B cell (primary cell): ENCODE measurements around the gene CAMTA1. TPM values are rescaled to one million over a fixed set of nuclear protein-coding genes. Genes with fewer than 3 reads are reported as not detected.

Source experiments
- ATAC-seq: fragments of 200-7000 bp; cut with Tn5 transposase; one replicate; pipeline ENCODE4 v1.10.0; 2021; ENCODE audit warnings: low read depth, mild to moderate bottlenecking, moderate number of reproducible peaks, moderate library complexity
- CTCF ChIA-PET: fragments of 350-600 bp; sonication (Branson Sonifier 250); formaldehyde crosslinking; loops from one replicate; lab custom pipeline; 2021; ENCODE audit warnings: antibody characterized with exemption, inconsistent platforms; lab: Charles Lee
- POLR2A ChIA-PET: fragments of 350-600 bp; sonication (Branson Sonifier 250); formaldehyde crosslinking; loops from one replicate; lab custom pipeline; 2021; ENCODE audit warnings: antibody characterized with exemption; lab: Charles Lee
- DNase-seq: peaks from one replicate; pipeline ENCODE4 v3.0.0; 2013
- H2AFZ ChIP-seq: 2 replicates; pipeline ENCODE4 v1.6.1; 2012; ENCODE audit warnings: mild to moderate bottlenecking, low read depth, low read length; ENCODE audit not compliant: insufficient read depth, poor library complexity, severe bottlenecking
- H3K27ac ChIP-seq, 2 donors: 1 replicate in 1 of 2; 2 replicates in 1 of 2; pipeline ENCODE4 v1.5.1; 2012 to 2013; ENCODE audit warnings: low read length in 2 of 2, mild to moderate bottlenecking in 2 of 2, moderate library complexity in 1 of 2
- H3K27me3 ChIP-seq, 4 experiments: fragments of 200-600 bp in 1 of 4; sonication (generic) in 1 of 4; replicated peaks in 1 of 4; 1 replicate in 2 of 4; 2 replicates in 2 of 4; pipeline versions ENCODE4 v1.6.1 to v1.7.0; 2013 to 2016; ENCODE audit warnings: low read length in 3 of 4, mild to moderate bottlenecking in 2 of 4, mixed read lengths in 1 of 4, moderate library complexity in 1 of 4; ENCODE audit not compliant: insufficient read depth in 4 of 4, control insufficient read depth in 3 of 4; ENCODE audit errors: control extremely low read depth in 1 of 4
- H3K36me3 ChIP-seq, 2 experiments: replicated peaks in 1 of 2; 1 replicate in 1 of 2; 2 replicates in 1 of 2; pipeline versions ENCODE4 v1.6.1 to v1.7.1; 2013; ENCODE audit warnings: low read length in 1 of 2; ENCODE audit not compliant: insufficient read depth in 2 of 2, control insufficient read depth in 1 of 2; ENCODE audit errors: control extremely low read depth in 1 of 2, extremely low read depth in 1 of 2
- H3K4me1 ChIP-seq, 2 donors: fragments of 200-600 bp in 1 of 2; sonication (generic) in 1 of 2; 1 replicate in 1 of 2; 2 replicates in 1 of 2; pipeline versions ENCODE4 v1.5.1 to v1.6.1; 2013 to 2017; ENCODE audit warnings: low read length in 2 of 2; ENCODE audit not compliant: control insufficient read depth in 2 of 2, insufficient read depth in 2 of 2
- H3K4me2 ChIP-seq: replicated peaks from 2 replicates; pipeline ENCODE3; 2012; ENCODE audit warnings: mild to moderate bottlenecking, low read depth, low read length; ENCODE audit not compliant: poor library complexity, severe bottlenecking
- H3K4me3 ChIP-seq, 5 experiments: fragments of 200-600 bp in 1 of 5; sonication (generic) in 1 of 5; 1 replicate in 3 of 5; 2 replicates in 2 of 5; pipeline versions ENCODE4 v1.5.1 to v1.7.0; 2011 to 2016; ENCODE audit warnings: low read length in 4 of 5, mild to moderate bottlenecking in 4 of 5, low read depth in 2 of 5, control low read depth in 1 of 5, moderate library complexity in 1 of 5; ENCODE audit not compliant: insufficient read depth in 1 of 5; ENCODE audit errors: control extremely low read depth in 1 of 5, extremely low read depth in 1 of 5
- H3K79me2 ChIP-seq: fragments of 200-600 bp; sonication (generic); one replicate; pipeline ENCODE4 v1.6.0; 2016; ENCODE audit warnings: low read length; ENCODE audit not compliant: control insufficient read depth, insufficient read depth
- H3K9ac ChIP-seq: fragments of 200-600 bp; sonication (generic); 2 replicates; pipeline ENCODE4 v1.6.1; 2017; ENCODE audit warnings: mild to moderate bottlenecking, low read length, moderate library complexity
- H3K9me3 ChIP-seq, 3 donors: one replicate each; pipeline versions ENCODE4 v1.6.1 to v1.7.1; 2013; ENCODE audit warnings: low read length in 2 of 3; ENCODE audit not compliant: control insufficient read depth in 2 of 3, insufficient read depth in 1 of 3; ENCODE audit errors: control extremely low read depth in 1 of 3
- H4K20me1 ChIP-seq: 2 replicates; pipeline ENCODE4 v1.6.0; 2012; ENCODE audit warnings: mild to moderate bottlenecking, low read length; ENCODE audit not compliant: insufficient read depth, control insufficient read depth, poor library complexity, severe bottlenecking
- H3K27ac Mint-ChIP-seq: one replicate; pipeline ENCODE4 v1.8.0; 2021; ENCODE audit warnings: mixed read lengths
- H3K27me3 Mint-ChIP-seq: one replicate; pipeline ENCODE4 v1.8.0; 2021; ENCODE audit warnings: mixed read lengths
- H3K4me1 Mint-ChIP-seq: one replicate; pipeline ENCODE4 v1.8.0; 2021; ENCODE audit warnings: mixed read lengths
- H3K4me3 Mint-ChIP-seq: one replicate; pipeline ENCODE4 v1.8.0; 2021; ENCODE audit warnings: mixed read lengths
- H3K9me3 Mint-ChIP-seq: one replicate; pipeline ENCODE4 v1.8.0; 2022; ENCODE audit warnings: mixed read lengths; ENCODE audit not compliant: insufficient read depth
- EZH2 ChIP-seq: IDR thresholded peaks from 2 replicates; pipeline ENCODE4 v1.6.1; 2012; ENCODE audit warnings: borderline replicate concordance, low read depth, mild to moderate bottlenecking, moderate library complexity, low read length; ENCODE audit not compliant: insufficient read depth, poor library complexity, severe bottlenecking
- WGBS: methylation state at CpG from one replicate; pipeline ENCODE4 v1.1.5; 2013; ENCODE audit warnings: missing lambda C conversion rate; ENCODE audit not compliant: insufficient coverage; 5-methylcytosine and 5-hydroxymethylcytosine counted together
- intact Hi-C: fragments of 100-400 bp; cut with micrococcal nuclease; formaldehyde crosslinking; loops from one replicate; pipeline ENCODE4 v1.10.0; 2022
- polyA plus RNA-seq: library from polyadenylated mRNA; depleted of rRNA; stranded (reverse); fragments of >200 nt; gene quantifications from 2 replicates; pipeline ENCODE4 v1.2.3, GENCODE V29; 2012
- total RNA-seq, 2 donors: library from RNA; stranded (reverse); fragments of 120-200 nt in 1 of 2; gene quantifications; 1 replicate in 1 of 2; 2 replicates in 1 of 2; pipeline versions ENCODE4 v1.2.3 to v1.2.4, GENCODE V29; 2013 to 2022
- TF ChIP-seq, protein P1 (sequence below): fragments of 200-600 bp; IDR thresholded peaks from one replicate; pipeline ENCODE4 v1.8.0; 2022; ENCODE audit warnings: antibody characterized with exemption, mild to moderate bottlenecking

Gene CAMTA1
- total and polyA plus RNA-seq, 2 donors (not counting 1 experiment from before 2014, with no cell fraction given) = 42.2 to 45.7 TPM

DNA sequence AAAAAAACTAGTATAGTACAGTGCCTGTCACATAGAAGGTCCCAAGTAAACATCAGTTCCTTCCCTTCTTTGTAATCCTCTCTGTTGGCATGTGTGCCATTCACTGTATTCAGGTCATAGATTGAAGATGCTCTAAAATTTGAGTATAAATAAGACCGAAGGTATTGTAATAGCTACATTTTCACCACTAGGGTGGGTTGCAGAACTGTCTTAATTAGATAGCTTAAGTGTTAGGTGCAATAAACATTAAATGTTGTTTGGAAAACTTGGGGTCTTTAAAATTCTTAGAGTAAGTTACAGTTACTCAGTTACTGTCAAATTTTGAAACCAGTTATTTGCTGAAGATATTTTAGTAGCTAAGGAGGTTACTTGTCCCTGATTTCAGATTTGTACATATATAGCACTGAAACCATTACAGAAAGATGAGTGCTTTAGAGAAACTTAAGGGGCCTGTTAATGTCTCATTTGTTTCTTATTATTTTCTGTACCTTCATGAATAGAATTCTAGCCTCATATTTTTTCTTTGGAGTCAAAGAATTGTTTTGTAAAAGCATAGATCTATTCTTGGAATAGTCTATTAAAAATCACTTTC is 1023.1 kb downstream of the CAMTA1 start:
- H3K4me1 ChIP-seq = no peaks in the 10 kb centered on the region
- no peak for ATAC-seq

DNA sequence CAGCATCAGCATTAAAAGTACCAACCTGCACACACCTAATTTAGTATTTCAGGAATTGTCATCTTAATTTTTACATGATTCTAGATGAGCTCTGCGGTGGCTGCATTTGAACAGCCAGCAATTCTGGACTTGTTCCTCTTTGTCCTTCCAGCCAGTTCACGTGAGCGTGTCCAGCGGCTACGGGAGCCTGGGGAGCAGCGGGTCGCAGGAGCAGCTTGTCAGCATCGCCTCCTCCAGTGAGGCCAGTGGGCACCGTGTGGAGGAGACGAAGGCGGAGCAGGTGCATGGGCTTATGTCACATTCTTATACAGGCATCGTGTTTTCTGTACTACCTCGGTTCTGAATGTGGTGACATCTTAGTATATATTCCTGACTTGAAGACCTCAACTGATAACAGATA is 1024.5 kb downstream of the CAMTA1 start:
- Histone ChIP-seq H4K20me1 (no peaks in the 10 kb centered on the region), H3K36me3 (peaks cover 0 to 13% of the 10 kb centered on the region in 2 experiments), H3K79me2 (no peaks in the 10 kb centered on the region), H3K27me3 (no peaks in the 10 kb centered on the region), H2AFZ (no peak overlapping the region), H3K4me2 (no peak overlapping the region), H3K9me3 (peaks cover 3 to 13% (median 7%) of the 10 kb centered on the region in 3 donors), H3K4me3 (no peak overlapping the region), H3K4me1 (no peaks in the 10 kb centered on the region), H3K27ac (no peak overlapping the region), H3K9ac (no peak overlapping the region)
- ChIA-PET CTCF (interaction anchor here (0.6 kb wide), 1 partner anchor 36 kb away, joined by 3 read pairs; no protein-coding TSS in a partner anchor), POLR2A (no interaction called here)
- intact Hi-C loops = no loop called here
- no peak for DNase-seq
- H3K4me1 Mint-ChIP-seq = no peaks in the 10 kb centered on the region
- H3K27ac Mint-ChIP-seq = no peak overlapping the region
- TF ChIP-seq, protein P1, sequence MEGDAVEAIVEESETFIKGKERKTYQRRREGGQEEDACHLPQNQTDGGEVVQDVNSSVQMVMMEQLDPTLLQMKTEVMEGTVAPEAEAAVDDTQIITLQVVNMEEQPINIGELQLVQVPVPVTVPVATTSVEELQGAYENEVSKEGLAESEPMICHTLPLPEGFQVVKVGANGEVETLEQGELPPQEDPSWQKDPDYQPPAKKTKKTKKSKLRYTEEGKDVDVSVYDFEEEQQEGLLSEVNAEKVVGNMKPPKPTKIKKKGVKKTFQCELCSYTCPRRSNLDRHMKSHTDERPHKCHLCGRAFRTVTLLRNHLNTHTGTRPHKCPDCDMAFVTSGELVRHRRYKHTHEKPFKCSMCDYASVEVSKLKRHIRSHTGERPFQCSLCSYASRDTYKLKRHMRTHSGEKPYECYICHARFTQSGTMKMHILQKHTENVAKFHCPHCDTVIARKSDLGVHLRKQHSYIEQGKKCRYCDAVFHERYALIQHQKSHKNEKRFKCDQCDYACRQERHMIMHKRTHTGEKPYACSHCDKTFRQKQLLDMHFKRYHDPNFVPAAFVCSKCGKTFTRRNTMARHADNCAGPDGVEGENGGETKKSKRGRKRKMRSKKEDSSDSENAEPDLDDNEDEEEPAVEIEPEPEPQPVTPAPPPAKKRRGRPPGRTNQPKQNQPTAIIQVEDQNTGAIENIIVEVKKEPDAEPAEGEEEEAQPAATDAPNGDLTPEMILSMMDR = no peak
- H3K4me3 Mint-ChIP-seq = no peak overlapping the region
- H3K9me3 Mint-ChIP-seq = peaks cover 13% of the 10 kb centered on the region
- no peak for ATAC-seq
- H3K27me3 Mint-ChIP-seq = peaks cover 4% of the 10 kb centered on the region
- 97% methylated on average over 11 of the region's 13 CpGs for WGBS

More for the DNA sequence above, 1023.1 kb downstream of the CAMTA1 start:
- TF ChIP-seq, protein P1 = peak; percentile 72
- no peak for TF ChIP-seq EZH2
- H3K27ac Mint-ChIP-seq = no peak overlapping the region
- Histone ChIP-seq H3K9ac (no peak overlapping the region), H4K20me1 (no peaks in the 10 kb centered on the region), H3K4me2 (no peak overlapping the region), H3K27ac (no peak overlapping the region), H3K9me3 (peaks cover 0 to 4% (median 3%) of the 10 kb centered on the region in 3 donors), H3K27me3 (no peaks in the 10 kb centered on the region), H3K79me2 (no peaks in the 10 kb centered on the region), H3K36me3 (peaks cover 0 to 11% of the 10 kb centered on the region in 2 experiments), H3K4me3 (no peak overlapping the region), H2AFZ (no peak overlapping the region)
- H3K4me3 Mint-ChIP-seq = no peak overlapping the region
- peaks cover 5% of the 10 kb centered on the region for H3K9me3 Mint-ChIP-seq
- CTCF ChIA-PET = interaction anchor here (0.7 to 1.6 kb wide), 14 partner anchors 9 to 539 kb away, joined by 3 to 12 read pairs (median 3); no protein-coding TSS in a partner anchor
- no CpG with 5 or more reads among the region's 1 CpG for WGBS
- intact Hi-C loops = loop anchor here (1.0 kb wide), 1 partner anchor 94 kb away; no protein-coding TSS in a partner anchor
- peaks cover 4% of the 10 kb centered on the region for H3K27me3 Mint-ChIP-seq
- DNase-seq = peak; percentile 39
- no peaks in the 10 kb centered on the region for H3K4me1 Mint-ChIP-seq
- POLR2A ChIA-PET = interaction anchor here (0.7 kb wide), 1 partner anchor 194 kb away, joined by 6 read pairs; no protein-coding TSS in a partner anchor
